ENCODE data around the gene RNF213.

Gene RNF213

DNA sequence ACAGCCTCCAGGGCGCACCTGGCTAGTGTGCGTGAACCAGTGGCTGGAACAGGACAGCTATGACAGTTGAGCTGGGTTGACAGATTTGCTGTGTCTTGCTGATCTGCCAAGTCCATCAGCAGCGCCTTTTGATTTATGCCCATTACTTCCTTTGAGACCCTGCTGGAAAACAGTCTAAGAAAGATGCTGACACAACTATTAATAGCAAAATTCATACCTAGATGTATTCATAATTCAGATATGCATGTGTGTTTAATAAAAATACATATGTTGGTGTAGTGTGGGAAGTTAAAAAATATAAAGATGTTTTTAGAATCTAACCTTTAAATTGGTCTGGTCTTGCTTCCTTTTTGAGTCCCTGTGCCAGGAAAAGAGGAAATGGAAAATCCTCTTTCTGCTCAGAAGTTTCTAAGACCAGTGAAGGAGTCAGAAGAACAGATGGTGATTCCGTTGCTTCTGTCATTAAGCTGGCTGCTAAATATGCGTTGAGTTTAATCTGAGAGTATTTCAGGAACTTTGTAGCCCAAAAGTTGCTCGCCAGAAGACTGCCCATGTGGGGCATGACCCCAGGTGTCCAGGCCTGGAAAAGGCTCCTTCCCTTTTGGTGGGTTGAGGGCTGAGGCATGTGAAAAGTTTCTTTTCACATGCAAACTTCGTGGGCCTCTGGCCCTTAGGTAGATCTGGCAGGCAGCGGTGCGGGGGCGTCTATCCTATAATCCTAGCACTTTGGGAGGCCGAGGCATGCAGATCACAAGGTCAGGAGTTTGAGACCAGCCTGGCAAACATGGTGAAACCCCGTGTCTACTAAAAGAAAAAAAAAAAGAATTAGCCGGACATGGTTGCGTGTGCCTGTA lies 114.3 kb downstream of the RNF213 start:
- FAIRE-seq: no peak

DNA sequence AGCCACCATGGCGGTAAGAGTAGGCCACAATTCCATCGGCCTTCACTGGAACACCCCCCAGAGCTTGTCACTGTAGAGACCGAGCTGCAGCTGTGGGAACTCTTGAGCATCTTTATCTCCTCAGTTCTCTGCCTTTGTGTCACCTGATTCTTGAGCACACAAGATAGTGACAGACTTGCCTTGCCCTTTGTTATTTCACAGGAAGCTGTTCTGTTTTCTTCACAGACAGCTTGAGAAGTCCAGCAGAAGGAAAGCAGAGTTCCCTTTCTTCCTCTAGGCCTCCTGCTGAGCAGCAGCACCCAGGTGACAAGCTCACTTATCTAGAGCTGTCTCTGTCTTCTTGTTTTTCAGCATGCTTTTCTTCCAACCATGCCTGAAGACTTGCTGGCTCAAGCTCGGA lies 115.9 kb downstream of the RNF213 start:
- FAIRE-seq: no peak

DNA sequence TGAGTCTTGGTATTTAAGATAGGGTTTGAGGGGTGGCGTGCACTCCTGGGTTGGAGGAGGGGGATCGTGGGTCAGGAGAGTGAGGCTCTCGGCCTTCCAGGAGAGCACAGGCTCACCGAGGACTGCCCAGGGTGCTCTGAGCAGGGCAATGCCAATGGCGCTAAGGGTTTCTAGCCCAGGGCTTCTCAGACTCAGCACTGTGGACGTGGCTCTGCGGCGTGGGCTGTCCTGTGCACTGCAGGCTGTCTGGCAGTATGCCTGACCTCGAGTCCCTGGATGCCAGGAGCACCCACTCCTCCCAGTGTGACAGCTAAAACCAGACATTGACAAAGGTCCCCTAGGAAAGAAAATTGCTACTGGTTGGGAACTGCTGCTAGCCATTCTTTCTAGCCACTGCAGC lies 117.1 kb downstream of the RNF213 start:
- no peak for FAIRE-seq

DNA sequence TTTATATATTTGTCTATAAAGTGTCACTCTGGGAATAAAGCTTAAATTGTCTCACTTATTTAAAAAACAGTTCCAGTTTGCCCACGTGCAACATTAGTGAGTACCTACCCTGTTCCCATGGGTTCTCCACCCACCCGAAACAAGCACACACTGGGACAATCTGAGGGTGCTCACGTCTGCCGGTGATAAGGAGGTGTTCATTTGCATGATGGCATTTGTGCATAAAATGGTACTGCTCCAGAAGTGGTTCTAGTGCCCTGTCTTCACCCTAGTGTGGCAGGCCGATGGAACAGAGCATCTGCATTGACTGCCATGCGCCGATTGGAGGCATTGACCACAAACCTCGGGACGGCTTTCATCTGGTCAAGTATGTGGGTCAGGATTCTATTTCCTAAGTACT lies 118.7 kb downstream of the RNF213 start:
- no peak for FAIRE-seq

DNA sequence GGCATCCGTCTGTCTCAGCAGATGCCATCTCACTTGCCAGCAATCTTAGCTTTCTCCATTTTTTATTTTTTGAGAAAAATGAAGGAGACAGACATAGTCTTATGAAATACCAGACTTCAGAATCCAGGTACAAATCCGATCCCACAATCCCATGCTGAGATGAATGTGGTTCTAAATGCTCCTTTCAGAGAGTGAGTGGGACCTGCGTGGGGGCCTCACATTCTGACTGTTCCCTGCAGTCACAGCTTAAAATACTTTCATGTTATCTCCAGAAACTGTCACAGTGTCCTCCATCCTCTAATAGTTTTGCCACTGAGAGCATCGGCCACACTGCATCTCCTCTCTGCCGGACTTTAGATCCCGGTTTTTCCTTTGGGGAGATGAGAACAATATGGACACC lies 119.4 kb downstream of the RNF213 start:
- no peak for FAIRE-seq

DNA sequence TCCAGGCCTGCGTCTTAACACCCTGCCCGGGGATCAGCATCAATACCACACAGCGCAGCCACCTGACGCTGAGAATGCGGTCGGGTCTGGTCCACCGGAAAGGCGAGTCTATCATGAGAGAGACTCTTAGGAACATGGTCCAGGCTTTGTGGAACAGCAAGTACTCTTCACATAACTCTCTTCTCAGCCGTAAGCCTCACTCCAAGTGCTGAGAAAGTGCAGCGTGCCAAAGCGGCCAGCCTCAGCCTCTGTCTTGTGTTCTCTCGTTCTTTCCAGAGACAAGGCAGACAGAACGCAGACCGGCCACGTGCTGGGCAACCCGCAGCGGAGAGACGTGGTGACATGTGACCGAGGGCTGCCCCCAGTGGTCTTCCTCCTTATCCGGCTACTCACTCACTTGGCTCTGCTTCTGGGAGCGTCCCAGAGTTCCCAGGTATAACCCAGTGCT lies 119.9 kb downstream of the RNF213 start:
- FAIRE-seq: no peak

DNA sequence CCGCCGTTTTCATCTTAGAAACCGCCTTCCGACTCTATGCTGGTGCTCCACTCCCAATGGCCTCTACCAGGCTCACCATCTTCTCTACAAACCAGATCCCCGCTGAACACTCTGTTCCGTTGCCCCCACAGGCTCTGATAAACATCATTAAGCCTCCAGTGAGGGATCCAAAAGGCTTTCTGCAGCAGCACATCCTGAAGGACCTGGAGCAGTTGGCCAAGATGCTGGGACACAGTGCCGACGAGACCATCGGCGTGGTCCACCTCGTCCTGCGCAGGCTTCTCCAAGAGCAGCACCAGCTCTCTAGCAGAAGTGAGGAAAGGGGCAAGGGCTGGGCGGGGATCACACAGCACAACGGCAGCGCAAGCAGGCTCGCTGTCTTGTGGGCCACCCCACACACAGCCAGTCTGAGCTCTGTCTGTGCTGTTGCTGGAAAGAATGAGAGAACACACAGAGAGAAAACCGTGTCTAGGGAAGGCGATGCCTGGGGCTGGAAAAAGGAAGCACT lies 120.8 kb downstream of the RNF213 start:
- no peak for FAIRE-seq

DNA sequence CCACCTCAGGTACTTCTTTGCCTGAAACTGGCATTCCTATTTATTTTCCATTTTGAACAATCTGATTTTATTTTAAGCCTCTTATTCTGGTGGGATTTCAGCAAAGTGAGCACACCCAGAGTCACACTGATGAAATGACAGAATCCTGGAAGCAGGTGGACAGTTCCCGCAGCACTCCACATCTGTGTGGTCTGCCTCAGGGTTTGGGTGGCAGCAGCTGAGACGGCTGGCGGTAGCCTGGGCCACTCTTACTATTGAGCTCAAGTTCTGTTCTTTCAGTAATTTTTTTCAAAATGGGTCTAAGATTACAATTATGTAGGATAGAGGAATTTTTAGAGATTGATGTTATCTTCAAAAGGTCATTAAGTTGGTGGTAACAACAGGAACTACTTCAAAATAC lies 121.8 kb downstream of the RNF213 start:
- no peak for FAIRE-seq

DNA sequence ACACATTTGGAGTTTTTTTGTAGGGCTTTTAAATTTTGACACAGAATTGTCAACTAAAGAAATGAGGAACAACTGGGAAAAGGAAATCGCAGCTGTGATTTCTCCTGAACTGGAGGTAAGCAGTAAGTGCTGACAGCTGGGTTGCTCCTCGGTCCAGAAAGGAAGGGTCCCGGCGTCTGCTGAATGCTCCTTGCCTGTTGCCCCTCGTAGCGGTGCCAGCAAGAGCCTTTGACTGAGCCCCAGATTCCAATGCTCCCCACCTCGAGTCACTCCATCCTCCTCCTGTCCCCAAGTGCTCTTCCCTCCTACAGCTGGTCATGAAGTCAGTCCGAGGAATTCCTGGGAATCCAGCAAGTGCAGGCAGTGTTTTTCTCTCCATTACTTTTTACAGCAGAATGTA lies 122.3 kb downstream of the RNF213 start:
- FAIRE-seq: no peak

DNA sequence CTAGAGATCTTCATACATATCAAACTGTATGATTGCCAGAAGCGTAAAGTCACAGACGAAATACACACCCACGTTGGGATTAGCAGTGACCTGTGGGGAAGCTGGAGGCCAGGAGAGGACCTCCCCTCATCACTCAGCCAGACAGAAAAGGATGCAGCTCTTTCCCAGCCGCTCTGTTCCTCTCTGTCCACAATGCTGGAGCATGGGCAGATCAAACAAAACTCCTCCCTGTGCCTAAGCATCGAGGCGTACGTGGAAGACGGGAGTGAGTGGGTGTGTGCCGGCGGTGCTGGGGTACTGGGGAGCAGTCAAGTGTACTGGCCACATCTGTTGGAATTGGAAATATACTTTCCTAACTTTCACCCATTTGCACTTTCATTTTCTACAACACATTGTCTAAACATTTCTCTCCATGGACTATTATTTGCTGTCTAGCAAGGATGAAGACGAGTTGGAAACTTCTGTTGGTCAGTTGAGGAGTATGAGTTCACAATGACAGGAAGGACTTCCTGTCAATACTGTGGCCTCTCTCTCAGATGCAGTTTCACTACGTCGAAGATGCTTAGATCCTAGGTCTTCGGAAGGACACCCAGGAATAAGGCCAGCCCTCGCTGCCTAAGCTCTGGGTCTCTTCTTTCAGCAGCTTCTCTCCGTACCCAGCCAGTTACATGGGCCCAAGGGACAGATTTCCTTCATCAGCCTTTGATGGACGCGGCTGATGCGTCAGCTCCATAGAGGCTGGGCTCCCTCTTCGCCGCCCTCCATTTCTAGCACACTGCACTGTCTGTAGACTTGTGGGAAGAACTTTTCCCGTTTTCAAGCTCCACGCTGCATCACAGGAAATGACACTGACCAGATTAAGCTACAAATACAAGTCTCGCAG lies 123.7 kb downstream of the RNF213 start:
- no peak for FAIRE-seq

DNA sequence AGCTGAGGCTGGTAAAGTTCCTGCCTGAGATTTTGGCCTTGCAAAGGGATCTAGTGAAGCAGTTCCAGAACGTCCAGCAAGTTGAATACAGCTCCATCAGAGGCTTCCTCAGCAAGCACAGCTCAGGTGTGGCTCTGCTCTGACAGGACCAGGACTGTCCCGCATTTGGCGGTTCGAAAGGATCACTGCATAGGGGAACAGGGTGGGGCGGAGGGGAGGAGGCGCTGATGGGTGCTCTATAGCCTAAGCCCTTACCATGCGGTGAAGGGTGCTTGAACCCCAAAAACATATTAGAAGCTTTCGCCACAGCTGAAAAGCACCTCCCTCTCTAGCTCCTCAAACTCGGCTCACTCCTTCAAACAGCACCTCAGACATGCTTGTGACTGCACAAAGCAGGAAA lies 124.4 kb downstream of the RNF213 start:
- FAIRE-seq: no peak

DNA sequence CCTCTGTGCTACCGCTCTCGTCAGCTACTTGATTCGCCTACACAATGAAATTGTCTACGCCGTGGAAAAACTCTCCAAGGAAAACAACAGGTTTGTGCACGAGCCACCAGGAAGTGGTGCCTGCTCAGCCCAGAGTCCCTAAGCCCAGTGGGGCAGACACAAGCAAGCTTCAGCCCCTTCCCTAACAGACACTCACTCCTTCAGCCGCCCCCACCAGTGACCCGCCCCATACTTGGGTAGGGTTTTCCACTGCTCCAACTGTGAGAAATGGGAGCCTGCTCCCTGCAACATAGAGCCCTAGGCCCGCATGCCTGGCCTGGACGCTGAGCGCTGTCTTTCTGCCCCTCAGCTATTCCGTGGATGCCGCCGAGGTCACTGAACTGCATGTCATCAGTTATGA lies 125.7 kb downstream of the RNF213 start:
- FAIRE-seq: no peak

DNA sequence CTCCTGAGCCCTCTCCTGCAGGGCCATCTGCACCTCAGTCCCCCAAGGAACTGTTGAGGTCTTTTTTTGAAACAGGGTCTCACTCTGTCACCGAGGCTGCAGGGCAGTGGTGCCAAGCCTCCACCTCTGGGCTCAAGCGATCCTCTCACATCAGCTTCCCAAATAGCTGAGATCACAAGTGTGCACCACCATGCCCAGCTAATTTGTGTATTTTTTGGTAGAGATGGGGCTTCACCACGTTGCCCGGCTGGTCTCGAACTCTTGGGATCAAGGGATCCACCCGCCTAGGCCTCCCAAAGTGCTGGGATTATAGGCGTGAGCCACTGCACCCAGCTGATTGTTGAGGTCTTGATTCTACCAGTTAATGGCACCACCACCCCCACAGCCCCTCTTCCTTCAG lies 126.4 kb downstream of the RNF213 start:
- no peak for FAIRE-seq

DNA sequence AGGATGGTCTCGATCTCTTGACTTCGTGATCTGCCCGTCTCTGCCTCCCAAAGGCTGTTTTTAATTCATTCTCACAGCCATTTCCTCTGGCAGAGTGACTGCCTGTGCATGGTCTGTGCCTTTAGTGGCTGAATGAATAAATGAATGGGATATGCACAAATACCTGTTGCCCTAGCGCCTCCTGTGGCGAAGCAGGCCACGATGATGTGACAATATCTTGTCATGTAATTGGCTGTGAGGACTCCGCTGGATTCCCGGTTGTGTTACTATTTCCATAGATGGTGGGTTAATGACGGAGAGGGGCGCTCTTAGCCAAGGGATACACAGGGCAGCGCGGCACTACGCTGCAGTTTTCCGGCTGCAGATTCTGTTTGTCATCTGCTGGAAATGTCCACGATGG lies 127.5 kb downstream of the RNF213 start:
- FAIRE-seq: no peak

DNA sequence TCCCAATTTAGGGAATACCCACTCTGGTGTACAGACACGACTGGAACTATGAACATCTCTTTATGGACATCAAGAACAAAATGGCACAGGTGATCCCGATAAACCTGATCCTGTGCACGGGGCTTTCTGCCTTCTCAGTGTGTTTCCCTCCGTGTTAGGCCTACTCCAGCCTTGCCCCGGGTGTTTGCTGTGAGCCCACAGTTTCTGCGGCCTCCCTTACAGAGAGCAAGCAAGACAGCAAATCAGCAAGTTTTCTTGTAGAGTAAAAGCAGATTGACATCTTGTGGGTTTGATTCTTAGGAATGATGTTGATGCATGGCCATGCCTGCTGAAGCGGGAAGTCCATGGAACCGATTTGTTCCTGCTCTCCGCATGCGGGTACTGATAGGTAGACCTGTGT lies 127.9 kb downstream of the RNF213 start:
- no peak for FAIRE-seq

DNA sequence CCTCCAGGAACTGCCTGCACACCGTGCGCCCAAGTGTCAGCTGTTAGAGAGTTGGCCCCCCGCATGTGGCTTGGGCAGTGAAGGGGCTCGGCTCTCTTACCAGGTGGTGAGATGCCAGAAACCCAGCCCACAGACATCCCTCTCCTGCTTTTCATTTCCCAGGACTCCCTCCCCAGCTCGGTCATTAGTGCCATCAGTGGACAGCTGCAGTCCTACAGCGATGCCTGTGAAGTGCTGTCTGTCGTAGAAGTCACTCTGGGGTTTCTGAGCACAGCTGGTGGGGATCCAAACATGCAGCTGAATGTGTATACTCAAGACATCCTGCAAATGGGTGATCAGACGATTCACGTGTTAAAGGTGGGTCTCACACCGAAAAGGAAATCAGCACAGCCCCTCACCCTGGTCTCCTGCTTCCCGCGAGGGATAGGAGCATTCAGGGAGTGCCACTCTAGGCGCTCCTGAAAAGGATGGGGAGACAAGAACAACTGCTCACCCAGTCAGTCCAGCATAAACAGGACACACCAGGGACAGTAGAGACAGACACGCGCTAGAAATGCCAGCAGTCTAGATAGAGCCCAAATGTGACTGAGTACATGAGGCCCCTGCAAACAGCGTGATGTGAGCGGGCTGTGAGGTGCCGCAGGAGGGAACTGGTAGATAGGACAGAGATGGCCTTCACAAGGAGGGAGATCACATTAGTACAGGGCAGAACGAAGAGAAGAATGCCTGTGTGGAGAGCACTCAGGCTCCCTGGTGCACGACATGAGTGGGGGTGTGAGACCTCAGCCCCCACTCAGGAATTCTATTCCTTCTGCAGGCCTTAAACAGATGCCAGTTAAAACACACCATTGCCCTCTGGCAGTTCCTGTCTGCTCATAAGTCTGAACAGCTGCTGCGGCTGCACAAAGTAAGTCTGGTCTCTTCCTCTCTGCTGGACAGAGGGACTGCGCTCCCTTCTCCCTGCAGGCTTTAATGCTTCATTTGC lies 128.7 kb downstream of the RNF213 start:
- no peak for FAIRE-seq

DNA sequence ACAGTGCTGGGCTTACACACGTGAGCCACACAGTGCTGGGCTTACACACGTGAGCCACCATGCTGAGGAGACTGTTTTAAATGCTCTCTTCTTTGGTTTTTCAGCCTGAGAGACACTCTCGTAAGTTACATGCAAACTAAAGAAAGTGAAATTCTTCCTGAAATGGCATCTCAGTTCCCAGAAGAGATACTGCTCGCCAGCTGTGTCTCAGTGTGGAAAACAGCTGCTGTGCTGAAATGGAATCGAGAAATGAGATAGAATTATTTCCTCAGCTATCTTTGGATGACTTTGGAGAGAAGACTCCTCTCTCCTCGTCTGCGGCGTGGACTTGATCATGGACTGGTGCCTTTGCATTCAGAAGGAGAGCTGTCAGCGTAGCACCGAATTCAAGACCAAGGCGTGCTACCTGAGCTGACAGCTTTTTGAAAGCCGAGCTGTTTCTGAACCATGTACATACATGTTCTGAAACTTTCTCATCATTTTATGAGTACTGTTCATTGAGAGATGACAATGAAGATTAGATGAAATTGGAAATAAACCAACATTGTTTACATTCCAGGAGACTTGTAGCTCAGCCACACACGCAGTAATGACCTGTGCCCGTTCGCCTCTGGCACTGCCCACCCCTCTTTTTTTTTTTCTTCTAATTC lies 132.7 kb downstream of the RNF213 start:
- no peak for FAIRE-seq

DNA sequence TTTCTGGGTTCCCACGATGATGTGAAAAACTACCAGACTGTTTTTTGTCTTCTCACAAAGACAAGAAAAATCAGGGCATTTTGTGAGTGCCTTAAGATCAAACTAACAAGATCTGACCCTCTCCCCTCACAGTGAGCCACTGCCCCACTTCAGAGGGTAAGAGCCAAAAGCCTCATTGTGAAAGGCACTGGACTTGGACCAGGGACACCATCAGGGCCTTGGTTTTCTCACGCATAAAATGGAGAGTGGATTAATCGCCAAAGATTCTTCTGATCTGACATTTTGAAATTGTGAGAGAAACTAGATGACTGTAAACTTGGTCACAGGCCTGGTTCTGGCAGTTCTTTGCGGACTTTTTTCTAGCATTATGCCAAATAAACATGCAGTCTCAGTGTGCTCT lies 133.3 kb downstream of the RNF213 start:
- FAIRE-seq: no peak

DNA sequence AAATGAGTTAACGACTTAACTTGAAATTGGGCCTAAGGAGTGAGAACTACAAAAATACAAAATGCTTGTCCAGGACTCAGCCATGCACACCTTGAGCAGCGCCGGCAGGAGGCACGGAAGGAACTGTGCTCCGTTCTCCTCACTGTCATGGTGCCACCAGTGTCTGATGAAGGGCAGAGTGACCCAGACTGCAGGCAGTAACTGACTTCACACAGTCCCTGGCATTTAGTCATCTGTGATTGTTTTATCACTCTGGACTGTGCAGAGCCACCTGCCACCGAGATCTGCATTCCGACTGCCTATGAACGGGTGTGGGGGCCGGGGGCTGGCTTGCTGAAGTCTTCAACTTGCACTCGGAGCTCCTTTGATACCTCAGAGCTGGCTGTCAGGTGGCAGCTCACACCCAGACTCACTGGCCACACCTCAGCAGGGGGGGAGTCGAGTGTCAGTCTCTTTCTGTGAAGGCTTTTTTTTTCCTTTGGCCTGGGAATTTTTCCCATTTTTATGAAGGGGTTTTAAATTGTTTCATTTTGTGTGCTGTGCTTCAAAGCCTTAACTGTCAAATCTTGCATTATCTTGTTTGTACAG lies 134.1 kb downstream of the RNF213 start:
- no peak for FAIRE-seq

DNA sequence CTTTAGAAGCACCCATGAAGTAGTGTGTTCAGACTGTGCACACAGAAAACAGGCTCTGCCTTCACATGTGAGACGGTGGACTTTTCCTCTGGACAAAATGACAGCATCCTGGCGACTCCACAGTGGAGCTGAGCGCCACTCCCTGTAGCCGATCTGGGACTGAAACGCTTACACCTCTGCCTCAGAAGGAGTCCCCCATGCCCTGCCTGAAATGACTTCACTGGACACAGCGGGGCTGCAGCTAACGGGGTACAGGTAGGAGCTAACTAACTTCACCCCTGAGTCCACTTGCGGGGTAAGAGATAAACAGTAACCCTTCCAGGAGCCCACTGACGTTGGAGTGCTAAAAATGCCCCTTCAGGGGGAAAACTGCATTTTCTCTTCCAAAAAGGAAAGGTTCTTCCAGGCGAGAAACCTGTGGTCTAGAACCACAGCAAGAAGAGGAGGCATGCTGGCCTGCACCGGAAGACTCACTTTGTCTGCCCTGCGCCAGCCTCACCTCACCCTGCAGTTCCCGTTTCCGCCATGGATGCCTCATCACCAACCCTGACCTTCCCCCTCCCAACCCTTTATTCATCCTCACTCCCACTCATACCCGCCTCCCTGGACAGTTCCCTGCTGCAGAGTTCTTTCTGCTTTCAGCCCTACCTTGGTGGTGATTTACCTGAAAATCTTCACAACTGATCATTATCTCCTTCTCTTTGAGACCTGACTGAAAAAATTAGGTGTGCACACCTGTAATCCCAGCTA lies 134.9 kb downstream of the RNF213 start:
- FAIRE-seq: no peak

All from G401.6 (cell line).